Measurements from ENCODE around the gene CRYL1. TPM values are rescaled to one million over a fixed set of nuclear protein-coding genes. Genes with fewer than 3 reads are reported as not detected.

The CRYL1 gene
- polyA plus RNA-seq, 2 of the 4 experiments (the other 2 are of a cell fraction), result 4.1 to 17.4 TPM

- WGBS (ENCODE audit: missing lambda C conversion rate), result 76% methylated on average over 10 of the region's 10 CpGs
- CTCF ChIA-PET, result interaction anchor here (0.6 to 3.7 kb wide), 2 partner anchors 10 to 465 kb away, joined by 4 to 17 read pairs; no protein-coding TSS in a partner anchor
- Histone ChIP-seq H3K4me3 (no peak overlapping the region), H3K4me1 (no peaks in the 10 kb centered on the region), H3K9me3 (0 out of 3 replicates have a peak, but pooled peaks cover 2% of the 10 kb centered on the region), H3K4me2 (no peak overlapping the region), H3K27ac (no peak overlapping the region)
- FAIRE-seq (no peak), ATAC-seq (no peak), DNase-seq (ENCODE audit: low read depth in 1 of 2, low spot score in 1 of 2) (no peak)
- TF ChIP-seq RAD21 (conservative IDR thresholded peaks at IDR 0.05 in 1 of 2, IDR thresholded peaks at IDR 0.05 in 1 of 2) (no peak), NR3C1 (IDR thresholded peaks at IDR 0.05) (no peak), RARB (CRISPR knock-in tag; IDR thresholded peaks at IDR 0.05) (no peak), HOXB5 (CRISPR knock-in tag; IDR thresholded peaks at IDR 0.05) (no peak), BCL3 (IDR thresholded peaks at IDR 0.05) (no peak), CHD2 (IDR thresholded peaks at IDR 0.05; ENCODE audit: low read length, partially characterized antibody) (no peak), ZNF302 (CRISPR knock-in tag; IDR thresholded peaks at IDR 0.05) (no peak), ZC3H11A (IDR thresholded peaks at IDR 0.05) (no peak), CBX2 (IDR thresholded peaks at IDR 0.05; ENCODE audit: borderline replicate concordance, low read depth) (no peak)
- POLR2A ChIA-PET, result no interaction called here
These were observed 20.0 kb downstream of the CRYL1 start for GRCh38 chr13:20505405-20506366.

- no peak overlapping the region for H3K27ac ChIP-seq
- 0 out of 3 replicates have a peak, but pooled peaks cover 2% of the 10 kb centered on the region for H3K9me3 ChIP-seq
- WGBS (ENCODE audit: missing lambda C conversion rate), result 90% methylated on average over 12 of the region's 16 CpGs
- ChIA-PET CTCF (interaction anchor here (0.7 to 3.7 kb wide), 3 partner anchors 8 to 325 kb away, joined by 3 to 17 read pairs (median 4); no protein-coding TSS in a partner anchor), POLR2A (no interaction called here)
- H3K4me3 ChIP-seq, result no peak overlapping the region
- TF ChIP-seq HMGXB4 (CRISPR knock-in tag; IDR thresholded peaks at IDR 0.05; ENCODE audit: borderline replicate concordance) (no peak), MAX (IDR thresholded peaks at IDR 0.05) (no peak), FOXS1 (CRISPR knock-in tag; IDR thresholded peaks at IDR 0.05) (no peak), SREBF2 (IDR thresholded peaks at IDR 0.05) (no peak), RAD21 (conservative IDR thresholded peaks at IDR 0.05 in 1 of 2, IDR thresholded peaks at IDR 0.05 in 1 of 2) (no peak), HOXB5 (CRISPR knock-in tag; IDR thresholded peaks at IDR 0.05) (no peak)
- H3K4me1 ChIP-seq, result no peaks in the 10 kb centered on the region
- no peak for FAIRE-seq
- no peak for DNase-seq (ENCODE audit: low read depth in 1 of 2, low spot score in 1 of 2)
- H3K4me2 ChIP-seq, result no peak overlapping the region
- no peak for ATAC-seq
These were observed 22.3 kb downstream of the CRYL1 start for GRCh38 chr13:20503088-20504083.

GRCh38 chr13:20501592-20501991 lies 24.1 kb downstream of the CRYL1 start:
- ChIA-PET POLR2A (no interaction called here), CTCF (interaction anchor here (1.0 to 1.9 kb wide), 2 partner anchors 327 kb away, joined by 3 to 4 read pairs; no protein-coding TSS in a partner anchor)
- FAIRE-seq, result no peak
- 47% methylated on average over 2 of the region's 4 CpGs for WGBS (ENCODE audit: missing lambda C conversion rate)
- Histone ChIP-seq H3K4me2 (no peak overlapping the region), H3K27ac (no peak overlapping the region), H3K4me1 (no peaks in the 10 kb centered on the region), H3K9me3 (0 out of 3 replicates have a peak, but pooled peaks cover 2% of the 10 kb centered on the region), H3K4me3 (no peak overlapping the region)
- DNase-seq (ENCODE audit: low read depth in 1 of 2, low spot score in 1 of 2), result no peak
- ATAC-seq, result no peak
- TF ChIP-seq ELK1 (IDR thresholded peaks at IDR 0.05; ENCODE audit: low read depth, low read length), result no peak
- no peak for TF ChIP-seq REST (IDR thresholded peaks at IDR 0.05)
- no peak for TF ChIP-seq CHD2 (IDR thresholded peaks at IDR 0.05; ENCODE audit: low read length, partially characterized antibody)
- no peak for TF ChIP-seq TP53 (CRISPR knock-in tag; IDR thresholded peaks at IDR 0.05)
- no peak for TF ChIP-seq NFE2L2 (conservative IDR thresholded peaks at IDR 0.05; ENCODE audit: low read length)
- TF ChIP-seq HOXB13 (CRISPR knock-in tag; IDR thresholded peaks at IDR 0.05; ENCODE audit: low read depth), result no peak
- TF ChIP-seq CBX2 (IDR thresholded peaks at IDR 0.05; ENCODE audit: borderline replicate concordance, low read depth), result no peak
- no peak for TF ChIP-seq POLR2AphosphoS2 (conservative IDR thresholded peaks at IDR 0.05; ENCODE audit: low read length)
- TF ChIP-seq ZC3H11A (IDR thresholded peaks at IDR 0.05), result no peak
